ENCODE results near the gene SLX1A.
"Not testable (repeated sequence)": the region's sequence is repeated elsewhere in the genome, so short reads cannot be mapped to it uniquely, and the experiment has no call there.

Gene SLX1A

DNA sequence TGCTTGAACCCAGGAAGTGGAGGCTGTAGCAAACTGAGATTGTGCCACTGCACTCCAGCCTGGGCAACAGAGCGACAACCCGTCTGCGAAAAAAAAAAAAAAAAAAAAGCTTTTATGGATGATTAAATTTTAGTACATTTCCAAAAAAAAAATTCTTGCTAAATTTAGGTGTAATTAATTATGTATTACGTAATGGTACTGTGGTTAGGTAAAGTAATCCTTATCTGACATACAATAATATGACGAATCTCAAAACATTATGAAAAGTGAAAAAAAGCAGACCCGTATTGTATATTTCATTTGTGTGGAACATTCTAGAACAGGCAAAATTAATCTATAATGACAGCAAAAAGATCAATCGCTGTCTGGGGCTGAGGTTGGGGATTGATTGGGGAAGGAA, 20.6 kb upstream of the SLX1A start:
- no peak for DNase-seq (ENCODE audit: low read depth)
- TF ChIP-seq, protein P1, sequence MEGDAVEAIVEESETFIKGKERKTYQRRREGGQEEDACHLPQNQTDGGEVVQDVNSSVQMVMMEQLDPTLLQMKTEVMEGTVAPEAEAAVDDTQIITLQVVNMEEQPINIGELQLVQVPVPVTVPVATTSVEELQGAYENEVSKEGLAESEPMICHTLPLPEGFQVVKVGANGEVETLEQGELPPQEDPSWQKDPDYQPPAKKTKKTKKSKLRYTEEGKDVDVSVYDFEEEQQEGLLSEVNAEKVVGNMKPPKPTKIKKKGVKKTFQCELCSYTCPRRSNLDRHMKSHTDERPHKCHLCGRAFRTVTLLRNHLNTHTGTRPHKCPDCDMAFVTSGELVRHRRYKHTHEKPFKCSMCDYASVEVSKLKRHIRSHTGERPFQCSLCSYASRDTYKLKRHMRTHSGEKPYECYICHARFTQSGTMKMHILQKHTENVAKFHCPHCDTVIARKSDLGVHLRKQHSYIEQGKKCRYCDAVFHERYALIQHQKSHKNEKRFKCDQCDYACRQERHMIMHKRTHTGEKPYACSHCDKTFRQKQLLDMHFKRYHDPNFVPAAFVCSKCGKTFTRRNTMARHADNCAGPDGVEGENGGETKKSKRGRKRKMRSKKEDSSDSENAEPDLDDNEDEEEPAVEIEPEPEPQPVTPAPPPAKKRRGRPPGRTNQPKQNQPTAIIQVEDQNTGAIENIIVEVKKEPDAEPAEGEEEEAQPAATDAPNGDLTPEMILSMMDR (IDR thresholded peaks at IDR 0.05; ENCODE audit: insufficient read depth, low read depth, low read length, missing control alignments) = no peak
- no peak overlapping the region for H3K4me3 ChIP-seq (ENCODE audit: low read length)

DNA sequence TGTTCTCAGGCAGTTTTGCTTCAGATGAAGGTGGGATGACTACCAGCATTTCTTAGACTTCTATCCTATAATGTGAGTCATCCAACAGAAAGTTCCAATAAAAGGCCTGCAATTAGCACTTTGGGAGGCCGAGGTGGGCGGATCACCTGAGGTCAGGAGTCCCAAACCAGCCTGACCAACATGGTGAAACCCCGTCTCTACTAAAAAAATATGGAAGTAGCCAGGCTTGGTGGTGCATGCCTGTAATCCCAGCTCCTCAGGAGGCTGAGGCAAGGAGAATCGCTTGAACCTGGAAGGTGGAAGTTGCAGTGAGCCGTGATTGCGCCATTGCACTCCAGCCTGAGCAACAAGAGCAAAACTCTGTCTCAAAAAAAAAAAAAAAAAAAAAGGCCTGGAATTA, 16.8 kb upstream of the SLX1A start:
- not testable (repeated sequence) for DNase-seq (ENCODE audit: low read depth); H3K4me3 ChIP-seq (ENCODE audit: low read length)

DNA sequence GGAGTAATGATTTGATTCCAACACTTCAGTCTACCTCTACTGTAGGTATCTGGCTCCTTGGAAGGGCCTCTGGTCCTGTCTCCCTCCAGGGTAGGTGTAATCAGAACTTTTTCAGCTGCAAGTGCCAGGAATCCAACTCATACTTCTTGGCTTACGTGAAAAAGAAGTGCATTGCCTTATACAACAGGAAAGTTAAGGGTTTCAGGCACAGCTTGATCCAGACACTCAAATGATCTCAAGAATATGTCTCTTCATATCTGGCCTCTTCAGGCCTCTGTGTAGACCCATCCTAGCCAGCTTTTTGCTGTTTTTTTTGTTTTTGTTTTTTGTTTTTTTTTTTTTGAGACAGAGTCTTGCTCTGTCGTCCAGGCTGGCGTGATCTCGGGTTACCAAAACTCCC, 14.5 kb upstream of the SLX1A start:
- H3K4me3 ChIP-seq (ENCODE audit: low read length) = no peak overlapping the region
- no peak for DNase-seq (ENCODE audit: low read depth)
- TF ChIP-seq, protein P1 (IDR thresholded peaks at IDR 0.05; ENCODE audit: insufficient read depth, low read depth, low read length, missing control alignments) = no peak

DNA sequence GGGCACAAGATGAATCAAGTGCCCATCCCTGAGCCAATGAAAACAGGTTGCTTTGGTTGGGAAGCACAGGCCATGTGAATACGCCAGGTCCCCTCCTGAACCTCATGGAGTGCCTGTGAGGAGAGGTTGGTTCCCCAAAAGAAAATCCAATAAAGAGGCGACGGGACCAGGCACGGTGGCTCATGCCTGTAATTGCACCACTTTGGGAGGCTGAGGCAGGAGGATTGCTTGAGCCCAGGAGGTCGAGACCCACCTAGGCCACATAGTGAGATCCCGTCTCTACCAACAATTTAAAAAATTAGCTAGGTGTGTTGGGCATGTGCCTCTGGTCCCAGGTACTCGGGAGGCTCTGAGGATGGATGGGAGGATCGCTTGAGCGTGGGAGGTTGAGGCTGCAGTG, 13.7 kb upstream of the SLX1A start:
- H3K4me3 ChIP-seq (ENCODE audit: low read length) = no peak overlapping the region
- TF ChIP-seq, protein P1 (IDR thresholded peaks at IDR 0.05; ENCODE audit: insufficient read depth, low read depth, low read length, missing control alignments) = no peak
- DNase-seq (ENCODE audit: low read depth) = no peak

DNA sequence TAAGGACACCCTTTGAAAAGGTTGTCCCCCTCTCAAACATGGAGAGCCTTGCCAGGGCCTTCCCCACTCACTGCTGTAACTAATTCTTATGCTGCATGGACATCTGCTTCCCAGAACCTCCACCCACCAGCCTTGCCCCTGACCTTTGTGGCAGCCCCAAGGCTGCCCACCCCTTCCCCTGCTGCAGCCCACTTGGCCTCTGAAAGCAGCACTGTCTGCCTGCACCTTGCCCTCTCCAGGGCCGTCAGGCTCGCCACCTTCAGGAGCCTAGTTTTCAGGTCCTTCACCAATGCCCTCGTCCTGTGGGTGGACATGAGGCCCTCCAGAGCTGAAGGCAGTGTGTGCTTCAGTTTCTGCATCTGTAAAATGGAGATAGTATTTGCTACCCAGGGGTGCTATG, 12.9 kb upstream of the SLX1A start:
- DNase-seq (ENCODE audit: low read depth) = no peak
- H3K4me3 ChIP-seq (ENCODE audit: low read length) = no peak overlapping the region
- TF ChIP-seq, protein P1 (IDR thresholded peaks at IDR 0.05; ENCODE audit: insufficient read depth, low read depth, low read length, missing control alignments) = no peak

DNA sequence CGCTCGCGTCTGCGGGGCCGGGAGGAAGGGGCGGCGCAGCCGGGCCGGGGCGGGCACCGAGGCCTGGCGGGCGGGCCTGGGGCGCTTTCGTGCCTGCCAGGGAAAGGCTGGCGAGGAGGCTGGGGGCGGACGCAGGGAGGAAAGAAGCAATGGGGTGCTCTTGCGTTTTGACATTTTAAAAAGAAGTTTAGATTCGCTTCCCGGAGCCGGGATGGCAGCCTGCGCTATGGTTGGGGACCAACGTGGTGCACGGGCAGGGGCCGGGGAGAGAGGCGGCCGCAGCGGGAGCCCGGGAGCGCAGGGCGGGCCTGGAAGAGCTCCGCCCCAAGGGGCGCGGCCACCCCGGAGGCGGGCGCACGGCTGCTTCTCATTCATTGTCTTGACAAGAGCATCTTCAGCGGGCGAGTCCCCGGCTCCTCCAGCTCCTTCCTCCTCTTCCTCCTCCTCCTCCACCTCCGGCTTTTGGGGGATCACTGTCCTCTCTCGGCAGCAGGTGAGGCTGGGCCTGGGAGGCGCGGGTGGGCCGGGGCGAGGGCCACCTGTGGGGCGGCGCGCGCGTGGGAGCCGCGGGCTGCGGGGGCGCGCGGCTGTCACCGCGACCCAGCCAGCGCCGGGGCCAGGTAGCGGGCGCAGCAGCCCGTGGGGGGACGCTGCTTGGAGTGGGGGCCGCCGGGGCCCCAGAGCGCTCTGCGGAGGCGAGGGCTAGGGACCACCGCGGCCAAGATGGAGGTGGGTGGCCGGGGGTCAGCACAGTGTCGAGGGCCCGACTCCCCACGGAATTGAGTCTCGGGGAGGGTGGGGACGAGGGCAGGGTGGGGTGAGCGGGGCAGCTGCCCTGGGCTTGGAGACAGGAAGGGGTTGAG, 10.2 kb upstream of the SLX1A start, which contains the start of gene CORO1A:
Gene CORO1A, plus strand, starts transcription at position 370 of the 863 bp plus-strand sequence. CDS start 1,608 bp downstream, outside the sequence.
- peak within 1 kb of the TSS; percentile 53 for H3K4me3 ChIP-seq (ENCODE audit: low read length)
- peak; percentile 85 for DNase-seq (ENCODE audit: low read depth)
- TF ChIP-seq, protein P1 (IDR thresholded peaks at IDR 0.05; ENCODE audit: insufficient read depth, low read depth, low read length, missing control alignments) = no peak

DNA sequence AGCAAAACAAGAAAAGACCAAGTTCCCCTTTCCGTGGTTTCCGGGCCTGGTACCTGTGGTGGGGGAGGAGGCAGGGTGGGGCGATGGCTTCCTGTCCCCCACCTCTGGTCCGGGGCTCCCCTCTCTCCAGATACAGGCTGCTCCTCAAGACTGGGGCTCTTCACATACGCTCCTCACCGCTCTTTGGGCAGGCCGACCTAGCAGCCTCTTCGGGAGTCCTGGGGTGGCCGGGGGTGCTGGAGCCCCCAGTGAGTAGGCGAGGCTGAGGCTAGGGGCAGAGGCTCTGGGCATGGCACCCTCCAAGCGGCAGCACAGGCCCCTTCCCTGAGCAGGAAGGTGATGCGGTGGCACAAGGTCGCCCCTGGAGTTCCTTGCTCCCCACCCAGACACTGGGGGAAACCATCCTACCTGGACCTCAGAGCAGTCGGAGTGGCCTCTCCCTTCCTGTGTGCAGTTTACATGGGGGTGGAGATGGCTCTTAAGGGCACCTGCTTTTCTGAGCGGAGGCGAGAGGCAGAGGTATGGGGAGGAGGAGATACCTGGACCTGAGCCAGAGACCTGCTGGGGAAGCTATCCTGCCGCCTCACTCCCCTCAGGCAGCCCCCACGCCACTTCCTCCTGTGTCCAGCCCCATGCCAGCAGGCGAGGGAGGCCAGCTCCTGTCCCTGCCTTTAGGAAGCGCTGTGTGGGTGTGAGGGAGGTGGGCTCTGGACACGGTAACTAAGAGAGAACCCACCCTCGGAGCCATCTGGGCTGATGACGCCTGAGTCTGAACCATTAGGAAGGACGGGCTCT, 9.4 kb upstream of the SLX1A start:
- peak; percentile 25 for DNase-seq (ENCODE audit: low read depth)
- no peak overlapping the region for H3K4me3 ChIP-seq (ENCODE audit: low read length)
- TF ChIP-seq, protein P1 (IDR thresholded peaks at IDR 0.05; ENCODE audit: insufficient read depth, low read depth, low read length, missing control alignments) = no peak

Measured in epithelial cell of esophagus (primary cell).